Breast epithelium (tissue), 3 donors: ENCODE results near the gene DNHD1.

Experiments
- CTCF ChIP-seq, 3 donors: fragments of 450-650 bp; IDR thresholded peaks; one replicate each; pipeline ENCODE4 v1.5.1; 2016 to 2017; ENCODE audit warnings: antibody characterized with exemption in 3 of 3, mild to moderate bottlenecking in 3 of 3, moderate library complexity in 3 of 3
- POLR2AphosphoS5 ChIP-seq, 3 donors: sonication (generic); formaldehyde crosslinking; IDR thresholded peaks; one replicate each; pipeline ENCODE4 v1.6.1; 2017; ENCODE audit warnings: antibody characterized with exemption in 3 of 3

- TF ChIP-seq POLR2AphosphoS5 (IDR thresholded peaks at IDR 0.05) (no peak), CTCF (IDR thresholded peaks at IDR 0.05) (no peak)
Measured at GRCh38 chr11:6516865-6517264, 19.8 kb downstream of the DNHD1 start.
